GM12892 (cell line): ENCODE data around the gene MTHFR.

ENCODE experiments used
- DNase-seq: peaks from one replicate; pipeline ENCODE4 v3.0.0; 2011; ENCODE audit not compliant: insufficient read length
- FAIRE-seq: peaks from 2 replicates; lab custom pipeline; 2011; peaks lifted over from hg19 to GRCh38; lab: Jason Lieb, UNC
- POLR2A ChIP-seq: IDR thresholded peaks from 2 replicates; pipeline ENCODE4 v1.6.1; 2011; ENCODE audit warnings: low read depth, low read length, control low read depth
- POLR2AphosphoS5 ChIP-seq: IDR thresholded peaks from 2 replicates; pipeline ENCODE4 v1.6.1; 2011; ENCODE audit warnings: low read depth, low read length, control low read depth
- TAF1 ChIP-seq: IDR thresholded peaks from 2 replicates; pipeline ENCODE4 v1.6.1; 2011; ENCODE audit warnings: low read depth, mild to moderate bottlenecking, control low read depth, low read length, borderline replicate concordance

Gene MTHFR

DNA sequence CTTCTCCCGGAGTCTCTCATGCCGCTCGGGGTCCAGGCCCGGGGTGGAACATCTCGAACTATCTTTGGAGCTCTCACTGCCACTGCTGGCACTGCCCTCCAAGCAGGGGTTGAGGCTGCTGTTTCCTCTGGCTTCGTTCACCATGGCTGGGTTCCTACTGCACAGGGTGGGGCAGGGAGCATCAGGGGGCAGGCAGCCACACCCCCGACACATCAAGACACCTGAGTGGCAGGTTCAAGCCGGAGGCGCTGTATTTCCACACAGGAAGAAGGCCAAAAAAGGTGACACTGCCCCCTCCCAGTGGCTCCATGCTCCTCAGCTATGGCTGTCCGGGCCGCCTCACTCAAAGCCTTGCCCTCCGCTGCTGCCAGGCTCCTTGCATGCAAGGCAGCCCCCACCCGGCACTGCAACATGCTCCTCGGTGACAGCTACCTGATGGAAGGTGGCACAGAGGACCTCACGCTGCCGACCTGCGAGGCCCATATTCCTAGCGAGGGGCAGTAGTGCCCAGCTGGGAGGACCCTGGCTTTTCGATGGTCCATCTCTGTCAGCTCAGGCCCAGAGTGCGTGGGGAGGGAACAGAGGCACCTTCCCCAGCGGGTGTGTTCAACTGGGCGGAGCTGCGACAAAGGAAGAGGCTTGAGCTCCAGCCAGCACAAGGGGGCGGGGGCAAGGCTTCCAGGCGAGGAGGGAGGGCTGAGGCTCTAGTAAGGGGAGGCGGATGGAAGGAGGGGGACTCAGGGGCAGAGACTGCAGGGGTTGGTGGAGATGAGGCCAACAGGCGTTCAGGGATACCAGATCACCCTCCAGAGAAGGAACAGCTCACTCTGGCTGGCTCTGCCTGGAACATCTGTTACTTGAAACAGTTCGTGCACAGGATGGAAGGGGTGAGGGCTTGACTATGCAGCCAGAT, 2.5 kb downstream of the MTHFR start:
- FAIRE-seq (peak; percentile 87), DNase-seq (peak; percentile 74)
- TF ChIP-seq POLR2AphosphoS5: no peak
- TF ChIP-seq TAF1: no peak
- TF ChIP-seq POLR2A: no peak

DNA sequence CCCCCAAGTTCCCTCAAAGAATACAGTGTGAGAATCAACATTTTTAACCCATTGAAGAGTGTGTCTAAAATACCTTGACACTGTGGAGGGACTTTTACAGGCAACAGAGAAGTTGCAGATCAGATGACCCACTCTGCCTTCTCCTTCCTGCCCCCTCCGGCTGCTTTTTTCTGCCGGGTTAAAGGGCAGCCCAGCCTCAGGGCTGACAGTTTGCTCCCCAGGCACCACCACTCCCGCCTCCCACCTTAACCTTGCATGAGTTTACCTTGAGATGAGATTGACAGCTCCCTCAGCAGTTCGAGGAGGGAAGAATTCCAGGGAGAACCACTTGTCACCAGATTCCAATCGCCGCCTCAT, 3.2 kb downstream of the MTHFR start:
- DNase-seq (no peak), FAIRE-seq (no peak)
- TF ChIP-seq TAF1 (no peak), POLR2AphosphoS5 (no peak), POLR2A (no peak)

GRCh38 chr1:11800756-11801433, 4.9 kb downstream of the MTHFR start:
- no peak for TF ChIP-seq POLR2A
- no peak for TF ChIP-seq POLR2AphosphoS5
- TF ChIP-seq TAF1: no peak
- DNase-seq (no peak), FAIRE-seq (no peak)

DNA sequence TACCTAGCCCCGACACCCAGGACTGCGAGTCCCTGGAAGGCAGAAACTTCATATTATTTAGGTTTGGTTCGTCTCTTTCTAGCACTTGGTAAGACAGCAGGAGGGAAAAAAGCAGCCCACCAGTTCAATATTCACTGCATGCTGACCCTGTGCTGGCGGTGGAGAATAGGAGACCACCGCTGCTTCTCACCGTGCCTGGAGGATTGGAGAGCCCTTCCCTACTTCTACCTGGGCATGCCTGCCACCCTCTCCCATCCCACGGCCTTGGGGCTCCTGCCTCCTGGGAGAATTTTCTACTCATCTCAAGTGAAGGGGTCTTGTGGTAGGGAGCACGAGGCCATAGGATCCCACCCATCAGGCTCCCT, 5.4 kb downstream of the MTHFR start:
- TF ChIP-seq POLR2A (no peak), TAF1 (no peak), POLR2AphosphoS5 (no peak)
- no peak for FAIRE-seq
- no peak for DNase-seq

- TF ChIP-seq TAF1 (no peak), POLR2A (no peak), POLR2AphosphoS5 (no peak)
- no peak for DNase-seq
- no peak for FAIRE-seq
Observed at GRCh38 chr1:11799896-11800295, 5.9 kb downstream of the MTHFR start.

- DNase-seq: no peak
- FAIRE-seq: no peak
- TF ChIP-seq POLR2AphosphoS5: no peak
- TF ChIP-seq POLR2A: no peak
- no peak for TF ChIP-seq TAF1
Observed at GRCh38 chr1:11799099-11799498, 6.7 kb downstream of the MTHFR start.

- FAIRE-seq: no peak
- TF ChIP-seq POLR2AphosphoS5: no peak
- no peak for TF ChIP-seq POLR2A
- no peak for TF ChIP-seq TAF1
- no peak for DNase-seq
Observed at GRCh38 chr1:11797525-11798216, 8.1 kb downstream of the MTHFR start.

- TF ChIP-seq POLR2AphosphoS5 (no peak), POLR2A (no peak), TAF1 (no peak)
- FAIRE-seq: no peak
Observed at GRCh38 chr1:11796036-11796828, 9.5 kb downstream of the MTHFR start.

DNA sequence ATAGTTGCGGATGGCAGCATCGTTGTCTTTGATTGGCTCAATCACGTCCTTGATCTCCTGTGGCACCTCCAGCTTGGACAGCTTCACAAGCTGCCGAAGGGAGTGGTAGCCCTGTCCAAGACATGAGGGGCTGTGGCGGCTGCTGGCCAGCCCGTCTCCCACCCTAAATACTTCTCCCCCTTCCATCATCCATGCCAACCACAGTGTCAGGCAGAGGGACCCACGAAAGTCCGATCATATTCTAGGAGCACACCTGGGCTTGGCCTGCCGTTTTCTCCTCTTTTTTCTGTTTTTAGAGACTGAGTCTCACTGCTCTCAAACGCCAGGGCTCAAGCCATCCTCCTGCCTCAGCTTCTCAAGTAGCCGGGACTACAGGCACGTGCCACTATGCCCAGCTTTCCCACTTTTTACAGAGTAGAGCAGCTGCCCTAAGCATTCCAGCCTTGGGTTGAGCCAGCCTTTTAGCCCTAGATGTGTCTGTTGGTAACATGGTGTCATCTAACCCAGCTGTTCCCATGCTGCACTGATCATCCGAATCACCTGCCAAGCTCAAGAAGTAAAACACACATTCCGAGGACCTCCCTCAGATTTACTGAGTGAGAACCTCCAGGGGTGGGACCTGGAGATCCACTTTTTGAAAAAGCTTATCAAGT, 10.4 kb downstream of the MTHFR start:
- no peak for TF ChIP-seq POLR2A
- TF ChIP-seq POLR2AphosphoS5: no peak
- no peak for TF ChIP-seq TAF1
- FAIRE-seq (no peak), DNase-seq (no peak)

More at GRCh38 chr1:11796036-11796828, 9.5 kb downstream of the MTHFR start:
- DNase-seq: no peak

- DNase-seq (no peak), FAIRE-seq (no peak)
- TF ChIP-seq TAF1: no peak
- TF ChIP-seq POLR2AphosphoS5: no peak
- no peak for TF ChIP-seq POLR2A
Observed at GRCh38 chr1:11794446-11795237, 11.1 kb downstream of the MTHFR start.
